RPMI8226 (cell line): ENCODE results near the gene GUCA2A.

Source experiments
- DNase-seq: peaks from one replicate; pipeline ENCODE4 v3.0.0-alpha.2; 2015

Gene GUCA2A

DNA sequence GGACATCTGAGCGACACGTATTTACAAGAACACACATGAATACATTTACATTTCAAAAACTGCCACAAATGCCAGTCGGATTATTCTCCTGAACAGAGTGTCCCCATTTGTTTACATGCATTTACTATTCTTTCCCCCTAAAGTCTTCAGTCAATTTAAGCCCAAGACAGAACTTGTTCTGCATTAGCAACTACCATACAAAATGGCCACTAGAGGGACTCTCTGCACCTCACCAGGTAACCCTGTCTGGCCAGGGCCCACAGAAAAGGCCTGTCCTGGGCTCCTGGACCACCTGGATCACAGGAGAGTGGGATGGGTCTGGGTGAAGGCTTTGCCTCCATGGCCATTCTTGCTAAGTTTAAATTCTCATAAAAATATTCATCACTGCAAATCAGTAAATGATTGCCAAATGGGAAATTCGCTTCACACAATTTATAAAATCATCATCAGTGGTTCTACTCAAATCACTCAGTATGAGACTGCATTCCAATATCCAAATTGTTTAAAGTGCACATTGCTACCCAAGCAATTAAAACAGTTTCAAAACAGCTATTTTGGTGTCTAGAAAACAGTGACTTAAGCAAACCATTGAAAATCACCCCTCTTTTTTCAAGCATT lies 12.5 kb upstream of the GUCA2A start:
- peak; percentile 53 for DNase-seq

DNA sequence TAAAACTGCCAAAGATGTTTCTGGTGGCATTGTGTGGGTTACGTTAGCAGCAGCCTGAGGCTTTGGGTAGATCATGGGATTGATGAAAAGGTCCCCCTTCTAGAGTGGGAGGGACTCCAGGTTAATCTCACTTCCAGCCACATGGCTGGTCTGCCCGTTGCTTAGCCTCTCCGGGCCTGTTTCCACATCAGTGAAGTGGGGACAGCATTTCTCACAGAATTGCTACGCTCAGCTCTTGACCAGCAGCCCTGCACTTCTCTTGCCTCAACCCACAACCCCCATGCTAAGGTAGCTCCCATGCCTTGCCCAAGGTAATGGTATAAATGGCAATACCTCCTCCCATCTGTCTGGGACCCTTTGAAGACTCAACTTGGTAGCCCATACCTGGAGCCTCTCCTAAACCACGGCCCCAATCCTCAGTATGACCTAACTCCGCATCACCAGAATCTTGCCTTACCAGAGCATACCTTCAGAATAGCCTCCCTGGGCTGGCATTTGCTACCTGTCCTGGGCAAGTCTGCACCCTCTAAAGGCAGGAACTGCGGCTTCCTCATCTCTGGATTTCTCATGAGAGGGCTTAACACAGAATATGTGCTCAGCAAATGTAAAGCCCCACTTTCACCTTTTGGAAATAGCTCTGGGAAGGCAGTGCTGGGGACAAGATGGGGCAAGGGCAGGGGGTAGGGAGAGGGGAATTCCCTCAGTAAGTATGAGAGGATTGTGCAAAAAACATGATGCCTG lies 10.9 kb upstream of the GUCA2A start:
- DNase-seq = no peak

DNA sequence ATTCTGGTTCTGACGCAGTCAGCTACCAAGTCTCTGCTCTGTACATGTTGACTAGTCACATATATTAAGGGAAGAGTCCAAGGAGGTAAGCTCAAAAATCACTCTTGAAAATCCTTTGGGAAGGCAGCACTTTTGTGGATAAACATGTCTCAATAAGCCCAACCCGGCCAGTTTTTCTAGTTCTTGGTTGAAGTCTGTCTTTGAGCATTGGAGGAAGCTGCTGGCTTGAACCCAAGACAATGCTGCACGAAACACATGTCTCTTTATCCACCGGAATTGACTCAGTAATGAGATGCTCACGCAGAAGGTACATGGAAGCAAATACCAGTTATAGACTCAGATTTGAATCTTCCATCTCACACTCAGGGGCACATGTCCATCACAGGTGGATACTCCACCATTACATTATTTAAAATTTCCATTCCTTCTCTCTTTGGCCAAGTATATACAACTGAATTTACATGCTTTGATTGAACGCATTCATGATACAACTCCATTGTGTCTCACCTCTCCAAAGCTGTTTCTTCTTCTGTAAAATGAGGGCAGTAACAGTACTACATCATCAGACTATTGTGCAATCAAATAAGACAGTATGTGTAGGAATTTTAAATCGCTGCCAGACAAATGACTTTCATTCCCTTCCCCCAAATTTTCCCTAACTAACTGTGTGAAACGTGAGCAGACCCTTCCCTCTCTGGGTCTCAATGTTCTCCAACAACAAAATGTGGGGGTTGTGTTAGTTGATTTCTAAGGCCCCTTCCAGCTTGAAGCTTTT lies 9.6 kb upstream of the GUCA2A start:
- no peak for DNase-seq

DNA sequence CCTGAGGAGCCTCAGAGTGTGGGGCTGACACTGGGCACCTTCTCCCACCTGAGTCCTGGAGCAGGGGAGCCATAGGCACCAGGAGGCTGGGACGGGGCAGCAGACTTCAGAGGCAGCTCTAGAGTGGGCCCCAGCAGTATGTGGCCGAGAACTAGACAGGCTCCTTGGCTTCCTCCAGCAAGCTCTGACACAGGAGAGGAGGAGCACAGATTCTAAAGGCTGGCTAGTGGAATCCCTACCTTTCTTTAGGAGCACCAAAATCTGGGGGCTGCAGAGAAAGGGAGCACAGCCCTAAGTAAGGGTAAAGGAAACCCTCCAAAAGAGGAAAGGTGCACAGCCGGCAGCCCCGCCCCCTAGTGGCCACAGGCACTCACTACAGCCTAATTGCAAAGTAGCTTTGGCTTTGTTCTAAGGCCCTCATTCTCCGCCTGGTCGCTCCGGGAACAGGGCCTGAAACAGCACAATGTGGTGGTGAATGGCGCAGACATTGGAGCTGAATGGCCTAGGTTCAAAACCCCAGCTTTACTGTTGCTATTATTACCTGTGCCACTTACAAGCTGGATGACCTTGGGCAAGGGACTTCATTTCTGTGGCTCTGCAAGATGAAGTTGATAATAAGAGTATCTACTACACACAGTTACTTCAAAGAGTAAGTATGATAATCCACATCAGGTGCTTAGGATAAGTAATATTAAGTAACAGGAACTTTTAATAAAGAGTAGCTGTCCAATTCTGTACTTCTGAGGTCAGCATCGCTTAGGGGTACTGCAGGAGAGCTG lies 8.8 kb upstream of the GUCA2A start:
- DNase-seq = peak; percentile 65

DNA sequence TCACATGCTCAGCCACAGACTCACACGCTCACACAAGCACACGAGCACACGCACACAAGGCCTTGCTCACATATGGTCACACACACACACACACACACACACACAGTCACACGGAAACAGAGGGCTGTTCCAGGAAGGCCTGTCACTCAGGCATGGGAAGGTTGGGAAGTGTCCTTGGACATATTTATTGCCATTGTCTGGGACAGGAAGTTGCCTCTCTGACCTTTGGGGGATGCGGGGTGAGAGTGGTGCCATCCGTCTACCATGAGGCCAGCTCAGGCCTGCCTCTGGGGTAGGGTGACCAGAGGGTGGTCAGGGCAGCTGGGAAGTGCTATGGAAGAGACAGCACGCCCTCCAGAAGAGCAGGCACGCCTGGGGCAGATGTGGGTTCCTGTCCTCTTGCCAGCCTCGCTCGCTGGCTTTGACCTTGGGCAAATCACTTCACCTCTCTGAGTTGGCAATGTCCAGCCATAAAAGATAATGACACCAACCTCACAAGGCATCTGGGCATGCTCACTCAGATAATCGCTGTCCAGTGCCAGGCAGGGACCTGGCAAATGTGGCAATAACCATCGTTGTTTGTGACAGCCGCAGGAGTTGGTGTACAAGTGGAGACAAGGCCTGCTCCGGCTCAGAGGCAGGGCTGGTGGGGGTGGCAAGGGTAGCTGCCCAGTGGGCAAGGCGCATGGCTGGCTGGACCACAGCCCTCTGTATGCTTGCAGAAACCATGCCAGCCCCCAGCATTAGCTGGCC lies 8.0 kb upstream of the GUCA2A start:
- DNase-seq = no peak

DNA sequence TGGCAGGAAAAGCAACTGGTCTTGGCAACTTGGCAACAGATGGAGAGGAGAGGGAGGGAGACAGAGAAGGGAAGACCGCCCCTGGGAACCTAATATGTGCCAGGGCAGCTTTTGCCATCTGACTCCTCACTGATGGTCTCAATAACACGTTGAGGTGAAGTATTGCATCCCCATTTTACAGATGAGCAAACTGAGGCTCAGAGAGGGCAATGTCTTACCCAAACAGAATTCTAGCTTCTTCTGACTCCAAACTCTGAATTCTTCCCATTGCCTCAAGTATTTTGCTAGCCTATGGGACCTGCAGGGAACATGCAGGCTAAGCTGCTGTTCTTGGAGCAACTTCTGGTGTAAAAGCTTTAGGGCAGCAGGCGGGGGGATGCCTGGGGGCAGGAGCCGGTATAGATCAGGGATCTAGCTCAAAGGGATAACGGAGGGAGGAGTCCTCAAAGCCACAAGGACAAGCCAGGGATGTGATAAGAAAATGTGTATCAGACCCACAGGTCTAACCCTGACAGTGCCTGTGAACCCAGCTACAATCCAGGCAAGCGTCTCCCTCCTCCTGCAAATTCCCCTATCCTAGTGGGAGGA lies 7.2 kb upstream of the GUCA2A start:
- DNase-seq = no peak

DNA sequence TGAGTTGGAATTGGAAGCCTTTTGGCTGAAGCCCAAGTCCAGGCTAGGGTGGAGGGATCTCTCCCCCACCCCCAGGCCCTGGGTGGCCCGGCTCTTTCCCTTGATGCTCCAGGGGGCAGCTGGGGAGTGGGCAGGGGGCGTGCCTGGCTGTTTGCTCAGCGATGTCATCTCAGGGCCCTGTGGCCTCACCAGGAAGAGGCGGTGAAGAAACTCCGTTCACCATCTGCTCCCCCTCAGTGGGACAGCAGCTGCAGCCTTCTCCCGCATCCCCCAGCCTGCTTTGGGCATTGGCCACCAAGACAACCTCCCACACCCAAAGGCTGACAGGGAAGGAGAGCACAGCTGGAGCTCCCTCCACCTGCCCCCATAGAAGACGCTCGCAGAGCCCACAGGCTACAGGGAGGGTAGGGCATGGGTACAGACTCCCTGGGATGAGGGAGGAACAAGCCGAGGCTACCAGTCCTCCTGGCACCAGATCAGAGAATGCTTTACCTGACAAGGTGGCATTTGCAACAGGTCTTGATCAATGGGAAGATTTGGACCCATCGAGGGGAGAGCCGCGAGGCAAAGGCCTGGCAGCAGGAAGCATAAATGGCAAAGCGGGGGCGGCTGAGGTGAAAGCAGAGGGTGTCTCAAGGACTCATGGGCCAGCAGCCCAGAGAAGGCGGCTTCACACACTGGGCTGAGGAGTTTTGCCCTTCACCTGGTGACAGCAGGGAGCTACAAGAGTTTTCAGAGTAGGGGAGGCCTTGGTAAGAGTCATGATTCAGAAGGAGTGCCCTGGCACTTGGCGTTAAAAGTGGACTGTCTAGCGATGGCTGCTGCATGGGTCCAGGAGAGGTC lies 6.5 kb upstream of the GUCA2A start:
- no peak for DNase-seq

DNA sequence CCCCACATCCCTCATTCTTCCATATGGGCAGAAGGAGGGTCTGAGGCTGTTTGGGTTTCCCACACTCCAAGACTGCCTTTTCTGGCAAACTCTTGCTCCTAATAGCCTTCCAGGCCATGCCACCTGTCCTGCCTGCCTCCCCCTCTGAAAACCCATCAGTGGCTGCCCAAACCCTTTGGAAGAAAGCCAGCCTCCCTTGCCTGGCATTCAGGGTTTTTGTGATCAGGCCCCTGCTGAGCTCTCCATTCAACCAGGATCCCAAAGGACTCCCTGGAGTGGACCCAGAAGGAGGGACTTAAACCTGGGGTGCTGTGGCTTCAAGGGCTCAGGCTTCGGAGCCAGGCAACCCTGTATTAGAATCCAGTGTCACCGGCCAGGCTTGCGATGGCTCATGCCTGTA lies 4.2 kb upstream of the GUCA2A start:
- no peak for DNase-seq

DNA sequence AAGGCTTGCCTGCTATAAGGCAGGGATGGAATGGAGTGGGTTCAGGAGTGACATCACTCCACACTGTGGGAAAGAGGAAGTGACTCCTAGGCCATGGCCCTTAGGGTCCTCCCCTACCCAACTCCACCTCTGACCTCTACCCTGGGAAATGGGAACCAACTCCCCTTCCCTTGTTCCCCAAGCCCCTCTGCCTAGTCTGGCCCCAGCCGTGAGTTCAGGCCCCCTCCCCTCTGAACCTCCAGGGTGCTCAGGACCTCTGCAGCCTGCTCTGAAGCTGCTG lies 3.8 kb upstream of the GUCA2A start:
- no peak for DNase-seq

DNA sequence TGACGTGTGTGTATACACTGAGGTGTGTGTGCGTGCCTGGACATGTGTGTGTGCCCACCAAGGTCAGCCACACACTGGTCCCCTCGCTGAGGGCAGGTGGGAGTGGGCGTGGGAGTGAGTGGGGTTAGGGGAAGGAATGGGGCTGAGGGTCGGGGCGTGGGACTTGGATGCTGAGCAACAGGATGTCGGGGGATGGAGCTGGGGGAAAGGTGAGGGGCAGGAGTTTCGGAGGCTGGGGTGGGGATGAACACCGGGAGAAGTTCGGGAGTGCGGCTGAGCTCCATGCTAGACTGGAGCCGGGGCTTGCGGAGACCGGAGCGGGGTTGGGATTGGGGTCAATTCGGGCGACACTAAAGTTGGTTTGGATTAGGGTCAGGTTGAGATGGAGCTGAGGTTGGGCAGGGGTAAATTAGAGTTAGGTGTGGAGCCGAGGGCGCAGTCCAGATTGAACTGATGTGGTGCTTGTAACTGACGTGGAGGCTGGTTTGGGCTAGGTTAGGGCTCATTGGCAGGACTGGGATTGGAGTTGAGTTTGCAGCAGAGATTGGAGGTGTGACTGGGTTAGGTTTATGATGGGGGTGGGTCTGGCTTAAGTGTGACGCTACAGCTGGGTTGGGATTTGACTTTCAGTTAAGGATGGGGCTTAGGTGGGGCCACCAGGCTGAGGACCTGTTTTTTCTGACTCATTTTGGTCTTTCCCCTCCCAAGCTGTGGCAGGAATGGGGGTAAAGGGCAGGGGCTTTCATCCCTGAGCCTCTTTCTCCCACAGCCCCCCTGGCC lies 3.3 kb upstream of the GUCA2A start:
- no peak for DNase-seq

DNA sequence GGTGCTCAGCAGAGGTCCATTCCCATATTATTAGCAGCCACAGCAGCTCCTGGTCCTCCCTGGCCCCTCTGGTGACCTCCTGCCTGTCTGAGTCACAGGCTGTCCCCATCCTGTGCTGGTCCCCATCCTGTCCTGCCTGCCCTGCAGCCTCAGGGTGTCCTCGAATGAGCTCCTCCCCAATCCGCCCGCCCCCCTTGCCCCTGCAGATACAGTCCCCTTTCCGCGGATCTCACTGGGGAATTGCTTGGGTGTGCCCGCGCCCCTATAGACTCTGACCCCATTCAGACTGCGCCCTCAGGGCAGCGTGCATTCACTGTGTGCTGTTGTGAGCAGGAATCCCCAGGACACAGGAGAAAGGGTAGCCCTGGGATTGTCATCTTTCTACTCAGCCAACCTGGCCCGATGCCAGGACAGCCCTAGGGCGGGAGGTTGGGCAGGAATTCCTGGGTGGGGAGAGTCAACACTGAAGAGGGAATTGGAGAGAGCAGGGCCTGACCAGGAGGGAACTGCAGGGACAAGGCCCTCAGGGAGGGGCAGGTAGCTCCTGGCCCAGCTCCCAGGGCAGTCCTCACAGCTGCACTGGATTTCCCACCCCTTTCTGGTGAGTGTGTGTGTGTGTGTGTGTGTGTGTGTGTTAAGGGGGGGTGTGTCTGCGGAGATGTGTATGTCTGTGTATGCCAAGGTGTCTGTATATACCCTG lies 1.1 kb upstream of the GUCA2A start:
- no peak for DNase-seq

DNA sequence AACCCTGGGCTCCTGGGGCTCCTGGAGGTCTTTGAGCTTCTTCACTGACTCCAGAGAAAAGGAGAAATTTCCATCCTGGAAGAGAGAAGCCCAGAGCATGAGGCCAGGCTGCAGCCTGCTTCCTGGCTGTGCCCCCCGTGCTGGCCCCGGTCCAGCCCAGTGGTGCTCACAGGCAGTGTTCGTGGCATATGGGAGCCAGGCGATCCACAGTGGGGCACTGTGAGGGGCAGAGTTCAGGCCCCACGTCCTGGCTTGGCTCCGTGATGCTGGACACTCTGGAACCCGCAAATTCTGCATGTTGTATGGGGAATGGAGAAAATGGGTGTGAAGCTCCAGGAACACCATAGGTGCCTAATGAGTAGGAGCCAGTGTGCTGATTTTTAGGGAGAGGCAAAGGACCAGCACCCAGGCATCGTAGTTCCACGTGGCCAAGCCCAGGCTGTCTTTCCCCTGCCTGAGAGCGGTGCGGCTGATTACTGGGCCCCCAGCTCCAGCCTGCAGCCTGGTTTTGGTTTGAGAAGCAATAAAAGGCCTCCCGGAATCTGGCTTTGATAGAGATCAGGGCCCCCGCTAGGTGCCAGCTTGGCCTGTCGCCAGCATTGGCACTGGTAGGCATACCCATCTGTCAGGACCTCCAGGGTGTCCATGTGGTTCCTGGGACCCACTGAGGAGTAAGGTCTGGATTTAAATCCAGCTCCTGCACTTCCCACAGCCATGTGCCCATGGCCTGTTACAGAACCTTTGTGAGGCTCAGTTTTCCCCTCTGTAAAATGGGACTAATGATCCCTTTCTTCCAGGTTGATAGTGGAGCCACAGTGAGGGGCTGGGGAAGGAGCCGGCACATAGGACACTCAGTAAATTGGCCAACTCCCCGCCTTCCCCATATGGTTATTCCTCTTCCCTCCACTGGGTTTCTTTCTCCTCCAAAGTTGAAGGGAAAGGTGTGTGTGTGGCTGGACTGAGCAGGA lies 725 bp downstream of the GUCA2A start:
- no peak for DNase-seq

DNA sequence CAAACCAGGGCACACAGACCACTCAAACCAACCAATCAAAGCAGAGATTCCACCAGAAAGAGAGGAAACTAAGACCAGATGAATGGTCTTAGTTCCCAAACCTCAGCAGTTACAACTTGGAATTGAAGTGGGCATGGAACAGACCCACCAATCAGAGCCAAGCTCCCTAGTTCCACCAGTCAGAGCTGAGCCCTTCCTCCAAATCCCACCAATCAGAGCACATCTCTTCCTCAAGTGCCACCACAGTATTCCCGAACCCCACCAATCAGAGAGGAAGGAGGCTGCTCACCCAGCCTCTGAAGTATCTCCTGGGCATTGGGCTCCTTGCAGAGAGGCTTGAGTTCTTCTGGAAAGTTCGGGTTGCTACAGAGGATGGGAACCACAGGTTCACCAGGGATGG lies 1.4 kb downstream of the GUCA2A start:
- no peak for DNase-seq

DNA sequence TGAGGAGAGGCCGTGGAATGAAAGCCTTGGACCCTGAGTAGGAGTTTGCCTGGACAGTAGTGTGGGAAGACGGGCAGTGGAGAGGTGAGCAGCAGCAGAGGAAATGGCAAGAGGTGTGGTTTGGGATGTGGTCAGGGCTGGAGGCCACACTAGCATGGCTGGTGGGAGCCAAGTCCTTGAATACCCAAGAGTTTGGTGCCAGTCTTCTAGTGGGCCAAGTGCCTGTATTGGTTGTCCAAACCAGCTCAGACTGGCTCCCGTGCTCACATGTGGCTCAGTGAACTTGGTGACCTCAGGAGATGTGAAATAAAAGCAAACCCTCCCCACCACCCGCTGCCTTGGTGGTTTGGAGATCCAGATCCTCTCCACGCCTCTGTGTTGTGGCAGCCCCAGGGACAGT lies 2.4 kb downstream of the GUCA2A start:
- no peak for DNase-seq

DNA sequence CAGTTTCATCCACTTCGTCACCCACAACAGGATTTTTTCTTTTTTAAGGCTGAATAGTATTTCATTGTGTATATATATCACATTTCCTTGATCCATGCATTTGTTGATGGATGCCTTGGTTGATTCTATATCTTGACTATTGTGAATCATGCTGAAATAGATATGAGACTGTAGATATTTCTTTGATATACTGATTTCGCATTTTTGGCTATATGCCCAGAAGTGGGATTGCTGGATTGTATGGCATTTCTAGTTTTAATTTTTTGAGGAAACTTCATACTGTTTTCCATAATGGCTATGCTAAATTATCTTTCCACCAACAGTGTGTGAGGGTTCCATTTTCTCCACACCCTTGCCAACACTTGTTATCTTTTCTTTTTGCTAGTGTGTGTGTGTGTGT lies 6.4 kb downstream of the GUCA2A start:
- no peak for DNase-seq

DNA sequence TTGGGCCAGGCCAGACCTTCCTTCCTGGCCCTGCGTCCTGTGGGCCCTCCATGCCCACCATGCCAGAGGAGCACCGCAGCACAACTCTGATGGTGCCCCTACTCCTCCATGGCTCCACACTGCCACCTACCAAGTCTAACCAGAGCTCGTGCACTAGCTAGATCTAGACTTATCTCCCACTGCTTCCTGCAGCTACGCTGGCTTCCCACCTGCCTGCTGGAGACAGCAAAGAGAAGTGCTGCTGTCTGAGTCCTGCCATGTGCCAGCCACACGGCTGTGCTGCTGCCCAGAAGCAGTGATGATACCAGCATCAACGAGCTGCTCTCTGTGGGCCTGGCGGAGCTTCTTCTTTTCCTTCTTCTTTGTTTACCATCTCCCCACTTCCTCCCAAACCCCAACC lies 6.9 kb downstream of the GUCA2A start:
- DNase-seq = peak; percentile 62

DNA sequence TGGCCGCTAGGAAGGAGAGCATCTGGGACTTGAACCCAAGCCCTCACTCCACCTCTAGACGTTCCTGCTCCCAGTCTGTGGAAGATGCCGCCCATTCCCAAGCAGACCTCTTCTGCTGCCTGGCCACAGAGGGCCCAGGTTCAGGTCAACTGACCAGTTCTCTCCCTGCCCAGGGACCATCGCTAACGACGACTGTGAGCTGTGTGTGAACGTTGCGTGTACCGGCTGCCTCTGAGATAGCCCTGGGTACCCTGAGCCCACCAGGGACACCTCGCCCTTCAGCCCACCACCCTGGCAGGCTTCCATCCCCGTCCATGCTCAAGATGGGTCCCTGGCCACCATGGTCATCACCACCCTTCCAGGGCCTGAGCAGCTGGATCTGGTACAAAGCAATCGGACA lies 9.2 kb downstream of the GUCA2A start:
- no peak for DNase-seq

DNA sequence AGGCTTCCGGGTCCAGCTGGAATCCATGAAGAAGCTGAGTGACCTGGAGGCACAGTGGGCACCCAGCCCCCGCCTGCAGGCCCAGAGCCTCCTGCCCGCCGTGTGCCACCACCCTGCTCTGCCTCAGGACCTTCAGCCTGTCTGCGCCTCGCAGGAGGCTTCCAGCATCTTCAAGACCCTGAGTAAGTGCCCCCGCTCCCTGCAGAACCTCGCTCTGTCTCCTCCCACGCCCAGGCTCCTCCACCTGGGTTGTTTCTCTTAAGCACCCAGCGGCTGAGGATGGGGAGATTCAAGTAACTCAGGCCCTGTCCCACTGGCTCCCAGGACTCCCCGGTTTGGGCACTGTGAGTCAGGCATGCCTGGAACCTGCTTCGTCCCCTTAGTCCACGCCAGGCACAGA lies 9.9 kb downstream of the GUCA2A start:
- DNase-seq = no peak

DNA sequence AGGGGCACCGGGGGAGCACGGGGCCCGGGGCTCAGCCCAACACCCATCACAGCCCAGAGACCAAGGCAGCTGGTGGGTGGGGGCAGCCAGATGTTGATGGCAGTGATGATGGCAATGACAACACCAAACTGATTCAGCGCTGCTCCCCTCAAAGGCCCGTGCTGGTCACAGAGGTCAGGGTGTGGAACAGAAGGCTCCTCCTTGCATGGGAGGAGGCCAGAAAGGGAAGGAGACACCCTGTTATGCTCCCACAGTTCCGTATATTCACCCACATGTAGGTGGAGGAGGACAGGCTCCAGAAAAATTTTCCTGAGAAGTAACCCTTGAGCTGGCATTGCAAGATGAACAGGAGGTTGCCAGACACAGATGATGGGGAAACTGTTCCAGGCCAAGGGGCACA lies 10.9 kb downstream of the GUCA2A start:
- DNase-seq = no peak
